Esophagus muscularis mucosa (tissue), 4 donors: ENCODE results near the gene SEC61A1. TPM values are rescaled to one million over a fixed set of nuclear protein-coding genes. Genes with fewer than 3 reads are reported as not detected.
A peak's percentile ranks its signal among the peaks of the same experiment; 100 is the strongest.

Experiments
- DNase-seq: peaks from one replicate; pipeline ENCODE4 v3.0.0-alpha.2; 2017; ENCODE audit errors: extremely low spot score
- H3K27ac ChIP-seq, 4 donors: fragments of 200-600 bp; sonication (generic); replicated peaks in 1 of 4; 1 replicate in 3 of 4; 2 replicates in 1 of 4; pipeline ENCODE4 v1.5.1; 2016 to 2019; ENCODE audit warnings: mild to moderate bottlenecking in 1 of 4
- H3K27me3 ChIP-seq, 4 donors: fragments of 200-600 bp; sonication (generic); one replicate each; pipeline versions ENCODE4 v1.5.1 to v1.6.0; 2016 to 2019
- H3K36me3 ChIP-seq, 4 donors: fragments of 200-600 bp; sonication (generic); one replicate each; pipeline ENCODE4 v1.5.1; 2016 to 2019
- H3K4me1 ChIP-seq, 4 donors: fragments of 200-600 bp; sonication (generic); one replicate each; pipeline ENCODE4 v1.5.1; 2016 to 2019
- H3K4me3 ChIP-seq, 4 donors: fragments of 200-600 bp; sonication (generic); 1 replicate in 2 of 4; 2 replicates in 2 of 4; pipeline ENCODE4 v1.5.1; 2016 to 2019; ENCODE audit warnings: mild to moderate bottlenecking in 4 of 4, moderate library complexity in 1 of 4
- H3K9me3 ChIP-seq, 4 donors: fragments of 200-600 bp; sonication (generic); 1 replicate in 3 of 4; 2 replicates in 1 of 4; pipeline ENCODE4 v1.5.1; 2016 to 2019
- EP300 ChIP-seq: sonication (generic); formaldehyde crosslinking; IDR thresholded peaks from one replicate; pipeline ENCODE4 v1.6.1; 2017; ENCODE audit warnings: antibody characterized with exemption
- POLR2A ChIP-seq: fragments of 450-650 bp; IDR thresholded peaks from one replicate; pipeline ENCODE4 v1.6.1; 2017; ENCODE audit warnings: antibody characterized with exemption, moderate library complexity, mild to moderate bottlenecking, low read depth
- POLR2AphosphoS5 ChIP-seq, 2 donors: sonication (generic); formaldehyde crosslinking; IDR thresholded peaks; one replicate each; pipeline ENCODE4 v1.6.1; 2017; ENCODE audit warnings: antibody characterized with exemption in 2 of 2
- WGBS: methylation state at CpG from one replicate; pipeline ENCODE4 v1.1.5; 2018; 5-methylcytosine and 5-hydroxymethylcytosine counted together
- intact Hi-C: fragments of 100-400 bp; cut with DNase I; formaldehyde crosslinking; loops from one replicate; pipeline ENCODE4 v1.15.1; 2023
- total RNA-seq, 4 donors: library from RNA; depleted of rRNA; stranded (reverse); fragments of >200 nt; gene quantifications; one replicate each; pipeline versions ENCODE4 v1.1.0 to v1.2.1, GENCODE V29; 2016
- TF ChIP-seq, protein P1 (sequence below), 3 experiments: fragments of 200-600 bp in 2 of 3; fragments of 450-650 bp in 1 of 3; sonication (generic) in 2 of 3; IDR thresholded peaks; one replicate each; pipeline ENCODE4 v1.5.1; 2017 to 2019; ENCODE audit warnings: antibody characterized with exemption in 3 of 3, mild to moderate bottlenecking in 2 of 3, moderate library complexity in 1 of 3

SEC61A1 gene
- 100 to 1,000 TPM in 1 of 4 donors, 10 to 100 TPM in 3; 67.7 to 110 (median 89.6) TPM for total RNA-seq

DNA sequence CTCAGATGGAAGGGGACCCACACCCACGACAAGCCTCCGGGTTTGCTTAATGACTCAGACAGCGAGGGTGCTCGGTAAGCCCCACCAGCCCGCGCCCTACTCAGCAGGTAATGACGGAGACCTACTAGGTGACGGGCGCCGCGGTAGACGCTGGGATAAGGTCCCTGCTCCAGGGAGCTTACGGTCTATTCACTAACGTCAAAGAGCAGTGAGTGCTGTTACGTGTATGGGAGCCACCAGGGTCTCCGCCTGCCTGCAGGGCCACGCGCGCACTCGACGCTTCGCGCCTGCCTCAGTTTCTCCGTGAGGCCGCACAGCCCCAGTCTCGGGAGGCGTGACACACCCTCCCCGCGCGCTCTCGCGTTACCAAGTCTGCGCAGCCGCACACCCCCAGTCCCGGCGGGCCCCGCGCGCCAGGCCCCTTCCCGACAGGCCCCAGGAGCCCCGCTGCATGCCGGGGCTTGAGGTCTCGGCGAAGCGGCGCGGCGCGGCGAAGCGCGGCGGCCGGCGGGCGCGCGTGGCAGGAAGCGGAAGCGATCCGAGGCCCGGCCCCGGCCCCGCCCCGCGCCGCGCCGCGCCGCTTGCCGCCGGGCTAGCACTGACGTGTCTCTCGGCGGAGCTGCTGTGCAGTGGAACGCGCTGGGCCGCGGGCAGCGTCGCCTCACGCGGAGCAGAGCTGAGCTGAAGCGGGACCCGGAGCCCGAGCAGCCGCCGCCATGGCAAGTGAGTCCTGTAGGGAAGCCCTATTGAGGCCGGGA is at the start of gene SEC61A1:
Gene SEC61A1 (plus strand): TSS at position 601 of the 758 bp plus-strand sequence. CDS start 116 bp downstream, at position 717.
- Histone ChIP-seq H3K4me3 (peak within 1 kb of the TSS; percentile 95 to 99 (median 98)), H3K27ac (peak within 1 kb of the TSS; percentile 93 to 97 (median 96)), H3K4me1 (peaks cover 37 to 40% (median 38%) of the 10 kb centered on the region in 4 donors), H3K27me3 (no peaks in the 10 kb centered on the region), H3K9me3 (no peaks in the 10 kb centered on the region), H3K36me3 (peaks cover 2 to 30% (median 17%) of the 10 kb centered on the region in 4 donors)
- intact Hi-C loops = loop anchor here (10.0 kb wide), 1 partner anchor 377 kb away; the partner anchor contains the start of gene ABTB1
- TF ChIP-seq, protein P1, sequence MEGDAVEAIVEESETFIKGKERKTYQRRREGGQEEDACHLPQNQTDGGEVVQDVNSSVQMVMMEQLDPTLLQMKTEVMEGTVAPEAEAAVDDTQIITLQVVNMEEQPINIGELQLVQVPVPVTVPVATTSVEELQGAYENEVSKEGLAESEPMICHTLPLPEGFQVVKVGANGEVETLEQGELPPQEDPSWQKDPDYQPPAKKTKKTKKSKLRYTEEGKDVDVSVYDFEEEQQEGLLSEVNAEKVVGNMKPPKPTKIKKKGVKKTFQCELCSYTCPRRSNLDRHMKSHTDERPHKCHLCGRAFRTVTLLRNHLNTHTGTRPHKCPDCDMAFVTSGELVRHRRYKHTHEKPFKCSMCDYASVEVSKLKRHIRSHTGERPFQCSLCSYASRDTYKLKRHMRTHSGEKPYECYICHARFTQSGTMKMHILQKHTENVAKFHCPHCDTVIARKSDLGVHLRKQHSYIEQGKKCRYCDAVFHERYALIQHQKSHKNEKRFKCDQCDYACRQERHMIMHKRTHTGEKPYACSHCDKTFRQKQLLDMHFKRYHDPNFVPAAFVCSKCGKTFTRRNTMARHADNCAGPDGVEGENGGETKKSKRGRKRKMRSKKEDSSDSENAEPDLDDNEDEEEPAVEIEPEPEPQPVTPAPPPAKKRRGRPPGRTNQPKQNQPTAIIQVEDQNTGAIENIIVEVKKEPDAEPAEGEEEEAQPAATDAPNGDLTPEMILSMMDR (IDR thresholded peaks at IDR 0.05) = peak in 2 of 3 experiments; percentile 8 to 34
- TF ChIP-seq POLR2A (peak; percentile 79), EP300 (no peak), POLR2AphosphoS5 (IDR thresholded peaks at IDR 0.05) (peak; percentile 87 to 90)
- 0% methylated on average over 15 of the region's 90 CpGs for WGBS
- peak; percentile 96 for DNase-seq

GRCh38 chr3:128004661-128005060 is 47.6 kb upstream of the SEC61A1 start:
- Histone ChIP-seq H3K27ac (no peak overlapping the region), H3K27me3 (peaks cover 0 to 46% (median 2%) of the 10 kb centered on the region in 4 donors), H3K9me3 (no peaks in the 10 kb centered on the region), H3K4me3 (no peak overlapping the region), H3K4me1 (no peaks in the 10 kb centered on the region), H3K36me3 (no peaks in the 10 kb centered on the region)
- 100% methylated on average over 2 of the region's 8 CpGs for WGBS
- DNase-seq = no peak
- intact Hi-C loops = no loop called here
- no peak for TF ChIP-seq POLR2A
- TF ChIP-seq POLR2AphosphoS5 (IDR thresholded peaks at IDR 0.05) = no peak
- TF ChIP-seq EP300 = no peak
- TF ChIP-seq, protein P1 (IDR thresholded peaks at IDR 0.05) = no peak

GRCh38 chr3:128006061-128007032 is 45.9 kb upstream of the SEC61A1 start:
- DNase-seq = no peak

DNA sequence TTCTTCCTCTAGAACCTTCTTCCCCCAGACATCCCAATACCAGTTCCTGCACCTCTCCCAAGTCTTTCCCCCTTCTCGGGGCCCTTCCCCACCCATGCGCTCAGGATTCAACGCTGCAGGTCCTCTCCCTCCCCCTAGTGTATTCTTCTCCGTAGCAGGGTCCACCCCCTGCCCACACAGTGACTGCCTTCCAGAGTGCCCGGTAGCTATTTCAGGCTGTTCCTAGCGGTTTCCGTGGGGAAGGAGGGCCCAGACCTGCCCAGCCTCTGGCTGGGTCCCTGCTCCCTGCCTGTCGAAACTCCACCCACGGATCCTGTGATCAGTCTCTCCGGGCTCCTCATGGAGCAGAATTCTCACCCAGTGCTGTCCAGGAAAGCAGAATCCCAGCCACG is 45.2 kb upstream of the SEC61A1 start:
- no peak overlapping the region for H3K27ac ChIP-seq
- TF ChIP-seq, protein P1 (IDR thresholded peaks at IDR 0.05) = no peak
- TF ChIP-seq EP300 (no peak), POLR2A (no peak)
- no peaks in the 10 kb centered on the region for H3K9me3 ChIP-seq
- no peaks in the 10 kb centered on the region for H3K4me1 ChIP-seq
- WGBS = 36% methylated on average over 11 of the region's 11 CpGs
- H3K36me3 ChIP-seq = no peaks in the 10 kb centered on the region
- DNase-seq = no peak
- intact Hi-C loops = no loop called here
- peaks cover 0 to 63% (median 2%) of the 10 kb centered on the region in 4 donors for H3K27me3 ChIP-seq
- no peak overlapping the region for H3K4me3 ChIP-seq

More at GRCh38 chr3:128006061-128007032, 45.9 kb upstream of the SEC61A1 start:
- no peak overlapping the region for H3K27ac ChIP-seq
- H3K4me3 ChIP-seq = no peak overlapping the region
- H3K9me3 ChIP-seq = no peaks in the 10 kb centered on the region
- H3K36me3 ChIP-seq = no peaks in the 10 kb centered on the region
- 59% methylated on average over 20 of the region's 30 CpGs for WGBS
- peaks cover 0 to 56% (median 2%) of the 10 kb centered on the region in 4 donors for H3K27me3 ChIP-seq
- TF ChIP-seq POLR2A = no peak
- no peak for TF ChIP-seq EP300
- TF ChIP-seq, protein P1 (IDR thresholded peaks at IDR 0.05) = no peak
- TF ChIP-seq POLR2AphosphoS5 (IDR thresholded peaks at IDR 0.05) = no peak
- no peaks in the 10 kb centered on the region for H3K4me1 ChIP-seq
- intact Hi-C loops = no loop called here
